Ectodermal cell (in vitro differentiated cells): ENCODE data around the gene CELF2.

Source experiments
- H3K27ac ChIP-seq: 2 replicates; pipeline ENCODE4 v1.7.0; 2013; ENCODE audit warnings: mild to moderate bottlenecking, low read depth, low read length; ENCODE audit not compliant: insufficient read depth, poor library complexity, severe bottlenecking
- H3K27me3 ChIP-seq: 2 replicates; pipeline ENCODE4 v1.7.0; 2013; ENCODE audit warnings: mild to moderate bottlenecking, low read length; ENCODE audit not compliant: insufficient read depth, control insufficient read depth, poor library complexity, severe bottlenecking
- H3K36me3 ChIP-seq: one replicate; pipeline ENCODE4 v1.7.0; 2013; ENCODE audit warnings: low read length; ENCODE audit not compliant: control insufficient read depth, insufficient read depth
- H3K4me1 ChIP-seq: one replicate; pipeline ENCODE4 v1.7.0; 2013; ENCODE audit warnings: low read length; ENCODE audit not compliant: control insufficient read depth, insufficient read depth
- H3K4me3 ChIP-seq: 2 replicates; pipeline ENCODE4 v1.7.0; 2013; ENCODE audit warnings: low read depth, low read length, control low read depth; ENCODE audit not compliant: insufficient read depth
- H3K9me3 ChIP-seq: 2 replicates; pipeline ENCODE4 v1.7.0; 2013; ENCODE audit warnings: mild to moderate bottlenecking, low read length, moderate library complexity; ENCODE audit not compliant: control insufficient read depth
- WGBS, 2 experiments: methylation state at CpG; one replicate each; pipeline ENCODE4 v1.1.7; 2013; ENCODE audit warnings: missing lambda C conversion rate in 2 of 2; 5-methylcytosine and 5-hydroxymethylcytosine counted together

Gene CELF2

DNA sequence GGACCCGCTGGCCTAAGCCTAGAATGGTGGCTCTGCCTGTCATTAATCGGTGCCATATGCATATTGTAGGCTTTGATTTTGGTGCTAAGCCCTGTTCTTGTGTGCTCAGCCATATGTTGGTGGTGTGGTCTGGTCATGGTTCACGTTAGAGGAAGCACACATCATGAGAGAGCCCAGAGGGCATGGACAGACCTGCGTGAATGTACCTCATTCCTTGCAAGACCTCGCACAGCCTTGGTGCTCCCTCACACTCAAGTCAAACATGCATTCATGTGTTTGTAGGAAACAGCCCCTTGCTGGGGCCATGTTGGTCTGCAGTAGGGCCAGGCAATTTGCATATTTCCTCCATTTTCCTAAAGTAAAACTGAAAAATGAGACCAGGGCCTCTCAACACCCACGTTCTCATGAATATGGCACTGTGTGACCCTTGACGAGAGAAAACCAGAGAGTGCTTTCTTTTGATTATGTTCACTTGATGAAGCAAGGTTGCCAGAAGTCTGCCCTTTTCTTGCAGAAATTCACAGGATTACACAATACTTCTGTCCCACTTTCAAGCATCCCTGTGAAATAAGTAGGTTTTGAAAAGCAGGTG lies 268.7 kb downstream of the CELF2 start:
- no peaks in the 10 kb centered on the region for H3K36me3 ChIP-seq
- no peak overlapping the region for H3K4me3 ChIP-seq
- H3K4me1 ChIP-seq, result no peaks in the 10 kb centered on the region

DNA sequence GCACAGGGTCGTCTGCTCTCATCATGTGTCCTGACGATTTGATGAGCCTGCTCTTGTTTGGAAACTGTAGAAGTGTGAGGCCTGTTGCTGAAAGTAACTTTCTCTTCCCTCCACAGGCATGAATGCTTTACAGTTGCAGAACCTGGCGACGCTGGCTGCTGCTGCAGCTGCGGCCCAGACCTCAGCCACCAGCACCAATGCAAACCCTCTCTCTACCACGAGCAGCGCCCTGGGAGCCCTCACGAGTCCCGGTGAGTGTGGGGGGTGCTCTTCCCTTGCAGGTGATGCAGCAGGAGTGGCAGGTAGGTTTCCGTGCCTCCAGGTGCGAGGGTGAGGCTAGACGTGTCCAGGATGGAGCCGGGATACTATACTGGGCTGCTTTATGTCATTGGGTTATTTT lies 270.6 kb downstream of the CELF2 start:
- H3K4me1 ChIP-seq, result no peaks in the 10 kb centered on the region
- no peaks in the 10 kb centered on the region for H3K9me3 ChIP-seq
- H3K27me3 ChIP-seq, result no peaks in the 10 kb centered on the region
- WGBS, 2 experiments, result 96% methylated on average over 13 of the region's 13 CpGs
- no peak overlapping the region for H3K4me3 ChIP-seq
- no peaks in the 10 kb centered on the region for H3K36me3 ChIP-seq
- H3K27ac ChIP-seq, result no peak overlapping the region

More for the DNA sequence above, 268.7 kb downstream of the CELF2 start:
- Histone ChIP-seq H3K9me3 (no peaks in the 10 kb centered on the region), H3K27me3 (no peaks in the 10 kb centered on the region), H3K27ac (no peak overlapping the region)
- 95 to 96% methylated on average over 7 of the region's 7 CpGs for WGBS, 2 experiments

DNA sequence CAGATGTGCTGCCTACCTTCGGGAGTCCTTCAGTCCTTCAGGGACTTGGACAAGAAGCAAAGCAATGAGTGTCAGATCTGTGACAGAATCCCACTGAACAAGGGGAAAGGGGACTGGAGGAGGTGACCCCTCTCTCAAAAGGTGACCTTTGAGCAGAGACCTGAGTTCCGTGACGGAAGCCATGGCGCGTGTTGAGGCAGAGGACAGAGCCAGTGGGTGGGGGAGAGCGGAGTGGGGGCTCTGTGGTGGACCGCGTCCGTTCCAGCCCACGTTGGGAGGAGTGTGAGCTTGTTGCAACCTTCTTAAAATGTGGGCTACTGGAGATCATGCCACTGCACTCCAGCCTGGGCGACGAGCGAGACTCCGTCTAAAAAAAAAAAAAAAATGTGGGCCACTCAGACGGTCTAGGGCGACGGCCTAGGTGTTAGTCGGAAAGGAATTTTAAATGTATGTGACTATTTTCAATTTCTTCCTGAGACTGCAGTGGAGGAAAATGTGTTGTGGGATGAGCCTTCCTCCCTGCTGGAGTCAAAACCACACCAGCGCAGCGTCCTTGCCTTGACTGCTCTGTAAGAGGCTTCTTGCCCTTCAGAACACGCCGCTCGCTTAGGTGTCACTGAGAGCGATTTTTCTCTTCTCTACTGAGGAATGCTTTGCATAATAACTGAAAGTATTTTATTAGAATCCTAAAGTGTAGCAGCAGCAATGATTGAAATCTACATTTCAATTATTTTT lies 272.7 kb downstream of the CELF2 start:
- Histone ChIP-seq H3K9me3 (no peaks in the 10 kb centered on the region), H3K27ac (no peak overlapping the region), H3K36me3 (no peaks in the 10 kb centered on the region), H3K4me3 (no peak overlapping the region), H3K4me1 (no peaks in the 10 kb centered on the region), H3K27me3 (no peaks in the 10 kb centered on the region)
- 92 to 95% methylated on average over 23 to 24 of the region's 24 CpGs for WGBS, 2 experiments

DNA sequence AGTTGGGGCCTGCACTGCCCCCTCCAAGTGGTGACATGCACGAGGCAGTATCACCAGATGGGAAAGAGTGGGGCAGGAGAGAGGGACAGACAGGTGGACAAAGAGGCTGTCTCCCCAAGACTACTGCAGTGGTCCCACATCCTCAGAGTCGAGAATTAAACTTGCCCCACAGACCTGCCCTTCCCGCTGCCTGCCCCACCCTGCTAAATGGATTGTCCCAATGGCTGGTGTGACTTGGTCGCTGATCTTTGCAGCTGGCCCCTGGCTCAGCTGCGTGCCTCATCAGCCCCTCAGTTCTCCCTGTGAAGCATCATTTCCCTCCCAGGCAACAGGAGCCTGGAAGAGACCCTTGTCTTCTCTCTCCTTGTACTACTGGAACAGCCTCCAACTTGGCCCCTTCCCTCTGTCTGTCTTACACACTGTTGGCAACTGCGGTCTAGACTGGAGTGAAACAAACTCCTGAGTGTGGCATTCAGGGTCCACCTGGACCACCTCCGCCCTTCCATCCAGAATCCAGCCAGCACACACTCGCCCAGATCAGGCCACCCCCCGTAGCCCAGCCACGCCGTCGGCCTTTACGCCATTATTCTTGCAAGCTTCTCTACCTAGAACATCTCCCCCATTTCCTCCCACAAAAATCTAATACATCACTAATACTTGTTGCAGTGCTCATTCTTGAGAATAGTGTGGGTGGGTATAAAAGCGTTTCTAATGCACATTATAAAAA lies 275.1 kb downstream of the CELF2 start:
- H3K4me3 ChIP-seq, result no peak overlapping the region
- no peak overlapping the region for H3K27ac ChIP-seq
- H3K27me3 ChIP-seq, result no peaks in the 10 kb centered on the region
- H3K9me3 ChIP-seq, result no peaks in the 10 kb centered on the region
- H3K4me1 ChIP-seq, result no peaks in the 10 kb centered on the region
- WGBS, 2 experiments, result 95 to 97% methylated on average over 13 of the region's 14 CpGs
- H3K36me3 ChIP-seq, result no peaks in the 10 kb centered on the region

- Histone ChIP-seq H3K27ac (no peak overlapping the region), H3K4me3 (no peak overlapping the region), H3K36me3 (no peaks in the 10 kb centered on the region), H3K27me3 (no peaks in the 10 kb centered on the region), H3K4me1 (no peaks in the 10 kb centered on the region), H3K9me3 (no peaks in the 10 kb centered on the region)
- 95 to 97% methylated on average over 6 to 7 of the region's 7 CpGs for WGBS, 2 experiments
Measured at GRCh38 chr10:11293332-11293731, 275.7 kb downstream of the CELF2 start.

DNA sequence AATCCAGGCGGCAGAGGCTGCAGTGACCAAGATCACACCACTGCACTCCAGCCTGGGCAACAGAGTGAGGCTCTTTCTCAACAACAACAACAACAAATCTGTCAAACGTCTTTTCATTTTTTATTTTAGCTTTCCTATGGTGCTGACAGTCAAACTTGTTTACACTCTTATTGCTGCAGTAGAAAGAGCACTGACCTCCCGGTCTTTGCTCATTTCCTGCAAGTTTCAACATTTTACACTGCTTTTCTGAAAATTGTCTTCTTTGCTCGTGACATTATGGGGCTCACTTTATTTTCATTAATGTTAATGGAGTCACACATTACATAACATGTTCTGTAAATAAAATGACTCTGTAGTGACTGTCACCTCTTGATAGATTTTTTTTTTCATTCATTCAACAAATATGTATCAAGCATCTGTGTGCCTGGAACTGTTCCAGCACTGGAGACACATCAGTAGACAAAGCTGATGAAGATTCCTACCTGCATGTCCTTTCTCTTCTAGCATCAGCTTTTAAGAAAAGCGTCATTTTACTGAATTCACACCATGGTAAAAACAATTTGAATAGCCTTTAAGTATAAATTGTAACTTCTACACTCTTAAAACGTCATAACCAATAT lies 277.3 kb downstream of the CELF2 start:
- no peak overlapping the region for H3K4me3 ChIP-seq
- no peak overlapping the region for H3K27ac ChIP-seq
- H3K36me3 ChIP-seq, result no peaks in the 10 kb centered on the region
- no peaks in the 10 kb centered on the region for H3K9me3 ChIP-seq
- H3K27me3 ChIP-seq, result no peaks in the 10 kb centered on the region
- no peaks in the 10 kb centered on the region for H3K4me1 ChIP-seq
- WGBS, 2 experiments, result 89 to 92% methylated on average over 4 to 5 of the region's 6 CpGs

- Histone ChIP-seq H3K27ac (no peak overlapping the region), H3K36me3 (no peaks in the 10 kb centered on the region), H3K4me3 (no peak overlapping the region), H3K4me1 (no peaks in the 10 kb centered on the region), H3K9me3 (no peaks in the 10 kb centered on the region), H3K27me3 (no peaks in the 10 kb centered on the region)
- 91 to 96% methylated on average over 3 of the region's 3 CpGs for WGBS, 2 experiments
Measured at GRCh38 chr10:11295492-11295891, 277.8 kb downstream of the CELF2 start.

GRCh38 chr10:11297136-11297535 lies 279.5 kb downstream of the CELF2 start:
- Histone ChIP-seq H3K9me3 (no peaks in the 10 kb centered on the region), H3K4me1 (no peaks in the 10 kb centered on the region), H3K36me3 (no peaks in the 10 kb centered on the region), H3K4me3 (no peak overlapping the region), H3K27me3 (no peaks in the 10 kb centered on the region), H3K27ac (no peak overlapping the region)
- WGBS, 2 experiments, result 95 to 96% methylated on average over 8 of the region's 8 CpGs

DNA sequence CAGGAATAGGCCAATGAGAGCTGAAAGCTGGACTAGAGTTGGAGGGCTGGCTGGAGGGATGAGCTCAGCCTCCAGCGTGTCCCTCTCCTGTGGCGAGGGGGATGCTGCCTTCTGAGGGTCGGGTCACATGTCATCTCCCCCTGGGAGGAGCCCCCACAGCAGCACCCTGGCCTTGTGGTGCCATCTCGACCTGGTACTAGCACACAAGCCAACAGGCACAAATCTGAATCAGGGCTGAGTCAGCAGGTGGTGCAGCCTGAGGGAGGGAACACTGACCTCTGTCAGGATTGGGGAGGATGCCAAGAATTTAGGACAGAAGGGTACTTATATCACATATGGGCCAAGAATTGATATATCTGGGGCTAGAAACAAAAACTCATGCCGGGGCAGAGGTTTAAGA lies 280.4 kb downstream of the CELF2 start:
- Histone ChIP-seq H3K36me3 (no peaks in the 10 kb centered on the region), H3K27ac (no peak overlapping the region), H3K27me3 (no peaks in the 10 kb centered on the region), H3K9me3 (no peaks in the 10 kb centered on the region), H3K4me1 (no peaks in the 10 kb centered on the region), H3K4me3 (no peak overlapping the region)
- WGBS, 2 experiments, result 88 to 90% methylated on average over 5 of the region's 5 CpGs

- Histone ChIP-seq H3K36me3 (no peaks in the 10 kb centered on the region), H3K9me3 (no peaks in the 10 kb centered on the region), H3K4me1 (no peaks in the 10 kb centered on the region), H3K4me3 (no peak overlapping the region), H3K27me3 (no peaks in the 10 kb centered on the region), H3K27ac (no peak overlapping the region)
- WGBS, 2 experiments, result 91 to 95% methylated on average over 11 of the region's 11 CpGs
Measured at GRCh38 chr10:11299125-11299524, 281.5 kb downstream of the CELF2 start.
